K562 (cell line): ENCODE results near the gene GTPBP1. TPM values are rescaled to one million over a fixed set of nuclear protein-coding genes. Genes with fewer than 3 reads are reported as not detected.
A peak's percentile ranks its signal among the peaks of the same experiment; 100 is the strongest.

Experiments used
- ATAC-seq: fragments of 200-7000 bp; cut with Tn5 transposase; 3 replicates; pipeline ENCODE4 v1.9.1; 2020; ENCODE audit warnings: moderate library complexity
- BruUV-seq: library from RNA; stranded (reverse); fragments of 400-500 nt; replicated peaks from 2 replicates; lab custom pipeline; 2021; lab: Mats Ljungman, UMichigan
- CTCF ChIA-PET: fragments of 300-600 bp; formaldehyde crosslinking; extraction: SDS; loops from one replicate; lab custom pipeline; 2021; ENCODE audit warnings: low intra/inter-chr PET ratio; lab: Yijun Ruan, JAX
- POLR2A ChIA-PET: fragments of 300-600, 350-650 bp; sonication (Branson Sonifier 250); formaldehyde crosslinking; extraction: SDS; loops from one replicate; lab custom pipeline; 2021; ENCODE audit warnings: antibody characterized with exemption, inconsistent platforms; lab: Yijun Ruan, JAX
- DNase-seq, 4 experiments: peaks; one replicate each; pipeline versions ENCODE4 v3.0.0 to v3.0.0-alpha.2; 2011 to 2018; ENCODE audit warnings: low spot score in 3 of 4, mixed read lengths in 3 of 4; ENCODE audit errors: extremely low read depth in 1 of 4
- FAIRE-seq: peaks from 2 replicates; lab custom pipeline; 2011; peaks lifted over from hg19 to GRCh38; lab: Jason Lieb, UNC
- H2AFZ ChIP-seq: 2 replicates; pipeline ENCODE4 v1.6.0; 2011; ENCODE audit warnings: low read depth, low read length, control low read depth, inconsistent platforms
- H3K27ac ChIP-seq: fragments of 200-600 bp; 3 replicates; pipeline ENCODE4 v1.8.0; 2011; ENCODE audit warnings: low read depth, mild to moderate bottlenecking, control low read depth, inconsistent platforms, low read length, moderate library complexity, mixed read lengths; ENCODE audit errors: extremely low read depth
- H3K27me3 ChIP-seq, 2 experiments: fragments of 300-600 bp in 1 of 2; 2 replicates in 1 of 2; 3 replicates in 1 of 2; pipeline versions ENCODE4 v1.6.0 to v1.8.0; 2011; ENCODE audit warnings: inconsistent platforms in 2 of 2, low read length in 2 of 2, mild to moderate bottlenecking in 1 of 2, mixed read lengths in 1 of 2, moderate library complexity in 1 of 2; ENCODE audit not compliant: control insufficient read depth in 2 of 2, insufficient read depth in 2 of 2
- H3K36me3 ChIP-seq: fragments of 300-600 bp; 3 replicates; pipeline ENCODE4 v1.8.0; 2011; ENCODE audit warnings: mild to moderate bottlenecking, low read length, inconsistent platforms; ENCODE audit not compliant: control insufficient read depth, insufficient read depth
- H3K4me1 ChIP-seq, 2 experiments: fragments of 200-600 bp in 1 of 2; replicated peaks in 1 of 2; 2 replicates in 1 of 2; 3 replicates in 1 of 2; pipeline versions ENCODE4 v1.5.1 to v1.8.0; 2011; ENCODE audit warnings: inconsistent platforms in 2 of 2, low read length in 2 of 2, mild to moderate bottlenecking in 1 of 2, mixed read lengths in 1 of 2, moderate library complexity in 1 of 2; ENCODE audit not compliant: control insufficient read depth in 2 of 2, insufficient read depth in 2 of 2
- H3K4me2 ChIP-seq: 2 replicates; pipeline ENCODE4 v1.6.1; 2011; ENCODE audit warnings: low read length, control low read depth, inconsistent platforms, mixed read lengths; ENCODE audit not compliant: insufficient read depth
- H3K4me3 ChIP-seq: fragments of 200-600 bp; sonication (generic), shearing (Covaris generic); 2 replicates; pipeline ENCODE4 v1.5.1; 2016; ENCODE audit warnings: control low read depth, inconsistent platforms
- H3K79me2 ChIP-seq: fragments of 200-600 bp; 3 replicates; pipeline ENCODE4 v1.8.0; 2011; ENCODE audit warnings: low read length, inconsistent platforms; ENCODE audit not compliant: control insufficient read depth, insufficient read depth
- H3K9ac ChIP-seq, 2 experiments: 2 replicates each; pipeline versions ENCODE4 v1.6.0 to v1.6.1; 2011; ENCODE audit warnings: low read depth in 2 of 2, low read length in 2 of 2, control low read depth in 1 of 2, inconsistent platforms in 1 of 2, mild to moderate bottlenecking in 1 of 2, mixed read lengths in 1 of 2; ENCODE audit not compliant: insufficient read depth in 1 of 2
- H3K9me1 ChIP-seq: one replicate; pipeline ENCODE4 v1.6.0; 2011; ENCODE audit warnings: inconsistent platforms, mild to moderate bottlenecking, low read length, moderate library complexity; ENCODE audit not compliant: control insufficient read depth, insufficient read depth
- H3K9me3 ChIP-seq: replicated peaks from 2 replicates; pipeline ENCODE4 v1.5.1; 2011; ENCODE audit warnings: low read depth, low read length, inconsistent platforms; ENCODE audit not compliant: control insufficient read depth, insufficient read depth
- H4K20me1 ChIP-seq: replicated peaks from 2 replicates; pipeline ENCODE4 v1.6.1; 2011; ENCODE audit warnings: low read length, inconsistent platforms, mixed read lengths; ENCODE audit not compliant: control insufficient read depth, insufficient read depth
- BRD9 ChIP-seq: fragments of 450-650 bp; IDR thresholded peaks from 2 replicates; pipeline ENCODE4 v1.6.1; 2018; ENCODE audit warnings: low read depth; ENCODE audit not compliant: partially characterized antibody
- CTBP1 ChIP-seq: fragments of 450-650 bp; IDR thresholded peaks from 2 replicates; pipeline ENCODE4 v1.6.1; 2016; ENCODE audit warnings: borderline replicate concordance
- IRF2 ChIP-seq: sonication (generic); formaldehyde crosslinking; IDR thresholded peaks from 2 replicates; pipeline ENCODE4 v1.8.1; 2022; ENCODE audit warnings: mild to moderate bottlenecking, missing genetic modification reagents
- JUNB ChIP-seq: fragments of 450-650 bp; formaldehyde crosslinking; conservative IDR thresholded peaks from 2 replicates; pipeline ENCODE4 v1.4.0; 2020; ENCODE audit warnings: mild to moderate bottlenecking
- MEF2D ChIP-seq: conservative IDR thresholded peaks from 2 replicates; pipeline ENCODE4 v1.6.1; 2016; ENCODE audit warnings: low read depth, missing genetic modification characterization, missing compliant biosample characterization
- MLLT1 ChIP-seq, 2 experiments: fragments of 450-650 bp; IDR thresholded peaks; 2 replicates each; pipeline ENCODE4 v1.6.1; 2016
- NR4A1 ChIP-seq, 2 experiments: fragments of 250-450 bp in 1 of 2; fragments of 450-650 bp in 1 of 2; sonication (Bioruptor Pico) in 1 of 2; IDR thresholded peaks; 2 replicates each; pipeline versions ENCODE4 v1.4.0 to v1.6.1; 2016 to 2020; ENCODE audit warnings: mild to moderate bottlenecking in 2 of 2, missing compliant biosample characterization in 1 of 2, missing genetic modification characterization in 1 of 2, moderate library complexity in 1 of 2
- RAD21 ChIP-seq, 2 experiments: fragments of 250-450 bp in 1 of 2; fragments of 450-650 bp in 1 of 2; sonication (Bioruptor Pico) in 1 of 2; formaldehyde crosslinking in 1 of 2; IDR thresholded peaks in 1 of 2; conservative IDR thresholded peaks in 1 of 2; 2 replicates each; pipeline versions ENCODE4 v1.4.0 to v1.8.0; 2020 to 2022; ENCODE audit warnings: mild to moderate bottlenecking in 2 of 2, moderate library complexity in 1 of 2
- RB1 ChIP-seq: fragments of 450-650 bp; IDR thresholded peaks from 2 replicates; pipeline ENCODE4 v1.6.1; 2017; ENCODE audit warnings: low read depth, mild to moderate bottlenecking
- SMAD1 ChIP-seq: fragments of 150-350 bp; IDR thresholded peaks from 2 replicates; pipeline ENCODE4 v1.6.1; 2014; ENCODE audit warnings: low read length, low read depth; ENCODE audit not compliant: partially characterized antibody
- STAT5A ChIP-seq: IDR thresholded peaks from 2 replicates; pipeline ENCODE4 v1.6.1; 2012; ENCODE audit warnings: low read length, inconsistent platforms, borderline replicate concordance
- ZNF592 ChIP-seq: fragments of 450-650 bp; IDR thresholded peaks from 2 replicates; pipeline ENCODE4 v1.6.1; 2017; ENCODE audit warnings: antibody characterized with exemption, mild to moderate bottlenecking
- ZNF696 ChIP-seq: fragments of 250-450 bp; sonication (Bioruptor Pico); conservative IDR thresholded peaks from 2 replicates; pipeline ENCODE4 v1.4.0; 2020; ENCODE audit warnings: mild to moderate bottlenecking, moderate library complexity
- ZNF740 ChIP-seq, 3 experiments: fragments of 200-800 bp in 1 of 3; sonication (Bioruptor generic) in 1 of 3; sonication (generic) in 1 of 3; formaldehyde crosslinking in 1 of 3; IDR thresholded peaks; 2 replicates each; pipeline versions ENCODE4 v1.6.1 to v1.8.0; 2016 to 2022; ENCODE audit warnings: mild to moderate bottlenecking in 2 of 3, missing compliant biosample characterization in 2 of 3, missing genetic modification characterization in 2 of 3, missing genetic modification reagents in 1 of 3
- WGBS: fragments of 100-300 bp; shearing (Covaris generic); methylation state at CpG from one replicate; pipeline ENCODE4 v1.1.6; 2016; ENCODE audit warnings: low coverage, mixed read lengths; ENCODE audit not compliant: insufficient coverage; ENCODE audit errors: missing lambda C conversion rate; 5-methylcytosine and 5-hydroxymethylcytosine counted together
- in situ Hi-C: fragments of 300-500 bp; cut with MboI; formaldehyde crosslinking; loops from 4 replicates; pipeline ENCODE4 v1.15.0; 2018; ENCODE audit warnings: inconsistent platforms, mixed read lengths
- intact Hi-C: fragments of 100-400 bp; cut with micrococcal nuclease; formaldehyde crosslinking; loops from 2 replicates; pipeline ENCODE4 v1.14.2; 2022
- polyA plus RNA-seq, 8 experiments: library from polyadenylated mRNA; depleted of rRNA in 4 of 8; stranded (reverse) in 5 of 8; unstranded in 3 of 8; fragments of >200 nt; fragmentation: Nextera tagmentation in 2 of 8; fragmentation: Illumina TruSeq in 1 of 8; extraction: Ambion mirVana in 2 of 8; extraction: Trizol in 1 of 8; gene quantifications; 2 replicates each; pipeline versions ENCODE4 v1.2.1 to v1.2.3, GENCODE V29; 2011 to 2014; ENCODE audit warnings: inconsistent platforms in 1 of 8, missing spikeins in 1 of 8
- total RNA-seq, 7 experiments: library from RNA; depleted of rRNA in 6 of 7; stranded (reverse); fragments of >200 nt in 6 of 7; fragmentation: Illumina TruSeq in 2 of 7; extraction: Trizol in 2 of 7; gene quantifications; 2 replicates each; pipeline versions ENCODE4 v1.2.1 to v1.2.3, GENCODE V29; 2011 to 2021; ENCODE audit warnings: low replicate concordance in 1 of 7

The GTPBP1 gene
- total and polyA plus RNA-seq, 9 of the 15 experiments (the other 6 are each of a cell fraction or from before 2014, with no cell fraction given): 0.83 to 53.2 (median 23.3) TPM

GRCh38 chr22:38704654-38705234 lies 1.0 kb upstream of the GTPBP1 start:
- CTCF ChIA-PET: no interaction called here
- POLR2A ChIA-PET: interaction anchor here (0.5 to 1.1 kb wide), 3 partner anchors 23 to 31 kb away, joined by 3 to 6 read pairs (median 4); partner anchors contain the start of gene TOMM22
- TF ChIP-seq MLLT1 (IDR thresholded peaks at IDR 0.05) (peak in 1 of 2 experiments; percentile 39; a peak in 1 of 4 replicates), RAD21 (CRISPR knock-in tag; conservative IDR thresholded peaks at IDR 0.05 in 1 of 2, IDR thresholded peaks at IDR 0.05 in 1 of 2) (0 out of 4 replicates have a peak, but pooled peaks of 1 of the 2 experiments have one; percentile 2), ZNF592 (peak; percentile 69; the same call in 1 of the 2 replicates), NR4A1 (CRISPR knock-in tag; IDR thresholded peaks at IDR 0.05) (no peak), NR4A1 (tag; IDR thresholded peaks at IDR 0.05) (peak; percentile 71; the same call in 1 of the 2 replicates), BRD9 (peak; percentile 75), STAT5A (no peak), MEF2D (tag) (no peak), SMAD1 (no peak), ZNF740 (CRISPR knock-in tag; IDR thresholded peaks at IDR 0.05) (no peak), ZNF740 (tag; IDR thresholded peaks at IDR 0.05) (0 out of 4 replicates have a peak, but pooled peaks of 1 of the 2 experiments have one; percentile 44), IRF2 (CRISPR knock-in tag) (no peak), CTBP1 (no peak), ZNF696 (CRISPR knock-in tag) (no peak), RB1 (no peak), JUNB (CRISPR knock-in tag) (no peak)

More at GRCh38 chr22:38704654-38705234, 1.0 kb upstream of the GTPBP1 start:
- peaks cover 18% of the 10 kb centered on the region for H4K20me1 ChIP-seq
- ATAC-seq: no peak
- peak overlapping the region; percentile 91 for H3K27ac ChIP-seq
- peak overlapping the region; percentile 64 for H2AFZ ChIP-seq
- in situ Hi-C loops: no loop called here
- no peaks in the 10 kb centered on the region for H3K9me3 ChIP-seq
- intact Hi-C loops: no loop called here
- H3K27me3 ChIP-seq: no peaks in the 10 kb centered on the region
- TSS peak; percentile 38 for BruUV-seq
- WGBS: 0% methylated on average over 8 of the region's 10 CpGs
- H3K9me1 ChIP-seq: no peaks in the 10 kb centered on the region
- no peak for FAIRE-seq
- peaks cover 17% of the 10 kb centered on the region; the same call in 2 of the 3 replicates for H3K36me3 ChIP-seq
- peaks cover 32 to 33% of the 10 kb centered on the region in 2 experiments; a peak in 4 of 5 replicates for H3K4me1 ChIP-seq
- H3K4me3 ChIP-seq: peak overlapping the region; percentile 3; the same call in 1 of the 2 replicates
- peak overlapping the region; percentile 69 for H3K4me2 ChIP-seq
- DNase-seq: peak in 1 of 4 experiments; percentile 34
- peak overlapping the region; percentile 41 to 68; a peak in 3 of 4 replicates for H3K9ac ChIP-seq
- H3K79me2 ChIP-seq: peaks cover 55% of the 10 kb centered on the region
